ENCODE results near the gene USP31. TPM values are rescaled to one million over a fixed set of nuclear protein-coding genes. Genes with fewer than 3 reads are reported as not detected.
A peak's percentile ranks its signal among the peaks of the same experiment; 100 is the strongest.

The USP31 gene
- total and polyA plus RNA-seq, 2 of the 13 experiments (the other 11 are each of a cell fraction or from before 2014, with no cell fraction given): 22.5 to 23.3 TPM

DNA sequence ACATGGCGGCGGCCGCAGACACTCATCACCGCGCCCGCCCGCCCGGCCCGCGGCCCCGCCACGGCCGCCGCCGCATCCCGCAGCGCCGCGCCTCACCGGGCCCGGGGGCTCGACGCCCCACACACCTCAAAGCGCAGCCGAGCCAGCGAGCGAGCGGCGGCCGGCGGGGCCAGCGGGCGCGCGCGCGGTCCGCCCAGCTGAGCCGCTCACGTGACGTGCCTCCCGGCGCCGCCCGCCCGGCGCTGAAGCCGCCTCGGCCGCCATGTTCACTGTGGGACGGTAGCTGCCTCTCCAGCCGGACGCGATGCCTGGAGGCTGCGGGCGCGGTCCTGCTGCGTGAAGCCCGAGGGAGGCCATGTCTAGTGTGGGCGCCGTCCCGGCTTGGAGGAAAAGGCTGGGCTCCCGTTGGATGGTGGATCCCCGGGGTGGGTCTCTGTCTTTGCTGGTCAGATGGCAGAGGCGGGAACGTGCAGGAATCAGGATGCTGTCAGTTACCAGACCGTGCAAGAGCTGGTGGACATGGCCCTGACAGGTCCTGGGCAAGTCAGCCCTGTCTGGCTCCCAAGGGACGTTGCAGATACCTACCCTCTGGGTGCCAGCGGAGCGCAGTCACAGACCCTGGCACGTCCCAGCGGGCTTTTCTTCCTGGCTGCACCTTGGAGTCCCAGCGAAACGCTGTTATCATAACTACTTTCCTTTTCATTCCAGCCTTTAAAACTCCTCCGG is at the start of gene USP31 (continued):
- TF ChIP-seq, protein P1, sequence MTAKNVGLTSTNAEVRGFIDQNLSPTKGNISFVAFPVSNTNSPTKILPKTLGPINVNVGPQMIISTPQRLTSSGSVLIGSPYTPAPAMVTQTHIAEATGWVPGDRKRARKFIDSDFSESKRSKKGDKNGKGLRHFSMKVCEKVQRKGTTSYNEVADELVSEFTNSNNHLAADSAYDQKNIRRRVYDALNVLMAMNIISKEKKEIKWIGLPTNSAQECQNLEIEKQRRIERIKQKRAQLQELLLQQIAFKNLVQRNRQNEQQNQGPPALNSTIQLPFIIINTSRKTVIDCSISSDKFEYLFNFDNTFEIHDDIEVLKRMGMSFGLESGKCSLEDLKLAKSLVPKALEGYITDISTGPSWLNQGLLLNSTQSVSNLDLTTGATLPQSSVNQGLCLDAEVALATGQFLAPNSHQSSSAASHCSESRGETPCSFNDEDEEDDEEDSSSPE (CRISPR knock-in tag; IDR thresholded peaks at IDR 0.05): peak; percentile 91
- no peak; the same call in 1 of the 2 replicates for TF ChIP-seq TOPORS (CRISPR knock-in tag; IDR thresholded peaks at IDR 0.05)
- peak; percentile 97 for TF ChIP-seq ZNF567 (CRISPR knock-in tag; IDR thresholded peaks at IDR 0.05; ENCODE audit: borderline replicate concordance)
- no peak for TF ChIP-seq MTF1 (CRISPR knock-in tag; IDR thresholded peaks at IDR 0.05)
- TF ChIP-seq, protein P2, sequence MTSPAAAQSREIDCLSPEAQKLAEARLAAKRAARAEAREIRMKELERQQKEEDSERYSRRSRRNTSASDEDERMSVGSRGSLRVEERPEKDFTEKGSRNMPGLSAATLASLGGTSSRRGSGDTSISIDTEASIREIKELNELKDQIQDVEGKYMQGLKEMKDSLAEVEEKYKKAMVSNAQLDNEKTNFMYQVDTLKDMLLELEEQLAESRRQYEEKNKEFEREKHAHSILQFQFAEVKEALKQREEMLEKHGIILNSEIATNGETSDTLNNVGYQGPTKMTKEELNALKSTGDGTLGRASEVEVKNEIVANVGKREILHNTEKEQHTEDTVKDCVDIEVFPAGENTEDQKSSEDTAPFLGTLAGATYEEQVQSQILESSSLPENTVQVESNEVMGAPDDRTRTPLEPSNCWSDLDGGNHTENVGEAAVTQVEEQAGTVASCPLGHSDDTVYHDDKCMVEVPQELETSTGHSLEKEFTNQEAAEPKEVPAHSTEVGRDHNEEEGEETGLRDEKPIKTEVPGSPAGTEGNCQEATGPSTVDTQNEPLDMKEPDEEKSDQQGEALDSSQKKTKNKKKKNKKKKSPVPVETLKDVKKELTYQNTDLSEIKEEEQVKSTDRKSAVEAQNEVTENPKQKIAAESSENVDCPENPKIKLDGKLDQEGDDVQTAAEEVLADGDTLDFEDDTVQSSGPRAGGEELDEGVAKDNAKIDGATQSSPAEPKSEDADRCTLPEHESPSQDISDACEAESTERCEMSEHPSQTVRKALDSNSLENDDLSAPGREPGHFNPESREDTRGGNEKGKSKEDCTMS (CRISPR knock-in tag; conservative IDR thresholded peaks at IDR 0.05): no peak
- TF ChIP-seq, protein P3, sequence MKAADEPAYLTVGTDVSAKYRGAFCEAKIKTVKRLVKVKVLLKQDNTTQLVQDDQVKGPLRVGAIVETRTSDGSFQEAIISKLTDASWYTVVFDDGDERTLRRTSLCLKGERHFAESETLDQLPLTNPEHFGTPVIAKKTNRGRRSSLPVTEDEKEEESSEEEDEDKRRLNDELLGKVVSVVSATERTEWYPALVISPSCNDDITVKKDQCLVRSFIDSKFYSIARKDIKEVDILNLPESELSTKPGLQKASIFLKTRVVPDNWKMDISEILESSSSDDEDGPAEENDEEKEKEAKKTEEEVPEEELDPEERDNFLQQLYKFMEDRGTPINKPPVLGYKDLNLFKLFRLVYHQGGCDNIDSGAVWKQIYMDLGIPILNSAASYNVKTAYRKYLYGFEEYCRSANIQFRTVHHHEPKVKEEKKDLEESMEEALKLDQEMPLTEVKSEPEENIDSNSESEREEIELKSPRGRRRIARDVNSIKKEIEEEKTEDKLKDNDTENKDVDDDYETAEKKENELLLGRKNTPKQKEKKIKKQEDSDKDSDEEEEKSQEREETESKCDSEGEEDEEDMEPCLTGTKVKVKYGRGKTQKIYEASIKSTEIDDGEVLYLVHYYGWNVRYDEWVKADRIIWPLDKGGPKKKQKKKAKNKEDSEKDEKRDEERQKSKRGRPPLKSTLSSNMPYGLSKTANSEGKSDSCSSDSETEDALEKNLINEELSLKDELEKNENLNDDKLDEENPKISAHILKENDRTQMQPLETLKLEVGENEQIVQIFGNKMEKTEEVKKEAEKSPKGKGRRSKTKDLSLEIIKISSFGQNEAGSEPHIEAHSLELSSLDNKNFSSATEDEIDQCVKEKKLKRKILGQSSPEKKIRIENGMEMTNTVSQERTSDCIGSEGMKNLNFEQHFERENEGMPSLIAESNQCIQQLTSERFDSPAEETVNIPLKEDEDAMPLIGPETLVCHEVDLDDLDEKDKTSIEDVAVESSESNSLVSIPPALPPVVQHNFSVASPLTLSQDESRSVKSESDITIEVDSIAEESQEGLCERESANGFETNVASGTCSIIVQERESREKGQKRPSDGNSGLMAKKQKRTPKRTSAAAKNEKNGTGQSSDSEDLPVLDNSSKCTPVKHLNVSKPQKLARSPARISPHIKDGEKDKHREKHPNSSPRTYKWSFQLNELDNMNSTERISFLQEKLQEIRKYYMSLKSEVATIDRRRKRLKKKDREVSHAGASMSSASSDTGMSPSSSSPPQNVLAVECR (CRISPR knock-in tag; IDR thresholded peaks at IDR 0.05; ENCODE audit: borderline replicate concordance): no peak; the same call in none of the 2 replicates
- peak; percentile 81 for TF ChIP-seq RBM39 (IDR thresholded peaks at IDR 0.05; ENCODE audit: low read depth, low read length, poor library complexity, severe bottlenecking)
- TF ChIP-seq, protein P4, sequence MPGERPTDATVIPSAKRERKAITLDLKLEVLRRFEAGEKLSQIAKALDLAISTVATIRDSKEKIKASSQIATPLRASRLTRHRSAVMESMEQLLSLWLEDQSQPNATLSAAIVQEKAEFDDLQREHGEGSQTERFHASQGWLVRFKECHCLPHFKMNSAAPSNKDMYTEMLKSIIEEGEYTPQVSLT (CRISPR knock-in tag; IDR thresholded peaks at IDR 0.05; ENCODE audit: borderline replicate concordance, low read depth): no peak
- 0 out of 2 replicates have a peak, but pooled peaks have one; percentile 29 for TF ChIP-seq ZFP41 (CRISPR knock-in tag; IDR thresholded peaks at IDR 0.05; ENCODE audit: borderline replicate concordance)
- peak; percentile 75; the same call in 1 of the 2 replicates for TF ChIP-seq TOE1 (CRISPR knock-in tag; IDR thresholded peaks at IDR 0.05)
- TF ChIP-seq AGO2 (optimal IDR thresholded peaks at IDR 0.05; ENCODE audit: low read depth, low read length): peak; percentile 93
- peak; percentile 75 for TF ChIP-seq RXRB (CRISPR knock-in tag; IDR thresholded peaks at IDR 0.05; ENCODE audit: borderline replicate concordance)
- peak; percentile 94 for TF ChIP-seq SAP130 (CRISPR knock-in tag; IDR thresholded peaks at IDR 0.05; ENCODE audit: low read depth)
- no peak for TF ChIP-seq ZNF383 (CRISPR knock-in tag; IDR thresholded peaks at IDR 0.05; ENCODE audit: borderline replicate concordance)
- TF ChIP-seq ZSCAN31 (CRISPR knock-in tag; IDR thresholded peaks at IDR 0.05; ENCODE audit: low read depth): peak; percentile 91
- peak; percentile 47; the same call in 1 of the 2 replicates for TF ChIP-seq REPIN1 (CRISPR knock-in tag; IDR thresholded peaks at IDR 0.05; ENCODE audit: borderline replicate concordance, low read depth)
- TF ChIP-seq SP1 (IDR thresholded peaks at IDR 0.05): no peak
- TF ChIP-seq SP1 (CRISPR knock-in tag; IDR thresholded peaks at IDR 0.05): peak; percentile 98
- peak; percentile 77; the same call in 1 of the 2 replicates for TF ChIP-seq KDM5B (CRISPR knock-in tag; IDR thresholded peaks at IDR 0.05; ENCODE audit: borderline replicate concordance)
- peak; percentile 58; the same call in 1 of the 2 replicates for TF ChIP-seq NCOA2 (CRISPR knock-in tag; IDR thresholded peaks at IDR 0.05)
- no peak; the same call in 1 of the 2 replicates for TF ChIP-seq FIP1L1 (IDR thresholded peaks at IDR 0.05; ENCODE audit: borderline replicate concordance, insufficient read depth, low read depth, low read length)

Data from HepG2 (cell line).